HCT116 (cell line): ENCODE data around the gene CALML4. TPM values are rescaled to one million over a fixed set of nuclear protein-coding genes. Genes with fewer than 3 reads are reported as not detected.

Experiments
- ATAC-seq: fragments of 200-7000 bp; cut with Tn5 transposase; 2 replicates; pipeline ENCODE4 v1.9.1; 2020; ENCODE audit warnings: mild to moderate bottlenecking, moderate library complexity
- BruUV-seq: library from RNA; stranded (reverse); fragments of 400-500 nt; replicated peaks from 2 replicates; lab custom pipeline; 2021; lab: Mats Ljungman, UMichigan
- CTCF ChIA-PET: fragments of 300-600 bp; sonication (Branson Sonifier 250); formaldehyde crosslinking; loops from one replicate; lab custom pipeline; 2021; ENCODE audit warnings: antibody characterized with exemption; lab: Charles Lee
- POLR2A ChIA-PET: fragments of 300-600, 350-600 bp; sonication (Branson Sonifier 250); formaldehyde crosslinking; loops from one replicate; lab custom pipeline; 2021; ENCODE audit warnings: antibody characterized with exemption; lab: Charles Lee
- RAD21 ChIA-PET, 2 experiments: fragments of 300-600 bp; sonication (Branson Sonifier 250); formaldehyde crosslinking; loops; one replicate each; lab custom pipeline; 2023; ENCODE audit warnings: low total read pairs in 2 of 2; ENCODE audit not compliant: uncharacterized antibody in 2 of 2, unreplicated experiment in 2 of 2, low non-redundant PET in 1 of 2; lab: Charles Lee
- DNase-seq: peaks from one replicate; pipeline ENCODE4 v3.0.0-alpha.2; 2010; ENCODE audit warnings: low read depth, low spot score
- H2AFZ ChIP-seq: fragments of 200-600 bp; shearing (Covaris generic), sonication (generic); 2 replicates; pipeline ENCODE4 v1.6.1; 2017; ENCODE audit warnings: low read depth, mixed run types, mixed read lengths, antibody characterized with exemption, low read length; ENCODE audit not compliant: poor library complexity, severe bottlenecking
- H3K27ac ChIP-seq: 2 replicates; pipeline ENCODE4 v1.5.1; 2012; ENCODE audit warnings: low read depth, low read length
- H3K27me3 ChIP-seq: fragments of 200-600 bp; sonication (generic); 2 replicates; pipeline ENCODE4 v1.6.1; 2016; ENCODE audit warnings: mixed run types, low read length, mixed read lengths; ENCODE audit not compliant: insufficient read depth
- H3K36me3 ChIP-seq, 2 experiments: fragments of 200-500 bp in 1 of 2; fragments of 200-600 bp in 1 of 2; sonication (Bioruptor generic) in 1 of 2; sonication (generic) in 1 of 2; 2 replicates each; pipeline versions ENCODE4 v1.5.1 to v1.6.1; 2014 to 2016; ENCODE audit warnings: low read length in 2 of 2, inconsistent platforms in 1 of 2, mixed read lengths in 1 of 2, mixed run types in 1 of 2; ENCODE audit not compliant: insufficient read depth in 2 of 2, control insufficient read depth in 1 of 2
- H3K4me1 ChIP-seq, 2 experiments: fragments of 200-600 bp in 1 of 2; sonication (generic) in 1 of 2; 2 replicates each; pipeline versions ENCODE4 v1.5.1 to v1.6.1; 2012 to 2017; ENCODE audit warnings: low read length in 2 of 2, inconsistent platforms in 1 of 2, mild to moderate bottlenecking in 1 of 2, mixed read lengths in 1 of 2, mixed run types in 1 of 2, moderate library complexity in 1 of 2; ENCODE audit not compliant: insufficient read depth in 2 of 2, control insufficient read depth in 1 of 2
- H3K4me2 ChIP-seq: fragments of 200-600 bp; sonication (generic); 2 replicates; pipeline ENCODE4 v1.6.1; 2017; ENCODE audit warnings: mixed run types, low read length, mixed read lengths
- H3K4me3 ChIP-seq, 2 experiments: fragments of 200-600 bp in 1 of 2; sonication (generic) in 1 of 2; replicated peaks in 1 of 2; 2 replicates each; pipeline ENCODE4 v1.5.1; 2011 to 2016; ENCODE audit warnings: low read length in 2 of 2, control low read depth in 1 of 2, low read depth in 1 of 2, mild to moderate bottlenecking in 1 of 2, mixed read lengths in 1 of 2, mixed run types in 1 of 2
- H3K79me2 ChIP-seq: fragments of 200-600 bp; sonication (generic); 2 replicates; pipeline ENCODE4 v1.6.1; 2017; ENCODE audit warnings: mild to moderate bottlenecking, mixed run types, low read length, moderate library complexity, mixed read lengths; ENCODE audit not compliant: insufficient read depth
- H3K9ac ChIP-seq: fragments of 200-600 bp; sonication (generic); 2 replicates; pipeline ENCODE4 v1.6.1; 2016; ENCODE audit warnings: low read length, mixed read lengths
- H3K9me2 ChIP-seq: fragments of 200-600 bp; sonication (generic), shearing (Covaris generic); 2 replicates; pipeline ENCODE4 v1.6.1; 2017; ENCODE audit warnings: mixed run types, mild to moderate bottlenecking, moderate library complexity; ENCODE audit not compliant: insufficient read depth
- H3K9me3 ChIP-seq, 2 experiments: fragments of 200-500 bp in 1 of 2; fragments of 200-600 bp in 1 of 2; sonication (Bioruptor generic) in 1 of 2; sonication (generic) in 1 of 2; 2 replicates each; pipeline ENCODE4 v1.6.1; 2014 to 2017; ENCODE audit warnings: low read length in 2 of 2, mixed read lengths in 2 of 2, inconsistent platforms in 1 of 2, low read depth in 1 of 2, mild to moderate bottlenecking in 1 of 2, mixed run types in 1 of 2, moderate library complexity in 1 of 2; ENCODE audit not compliant: control insufficient read depth in 1 of 2, insufficient read depth in 1 of 2
- H4K20me1 ChIP-seq: fragments of 200-600 bp; sonication (generic), shearing (Covaris generic); 2 replicates; pipeline ENCODE4 v1.6.1; 2017; ENCODE audit warnings: mixed run types, mild to moderate bottlenecking, moderate library complexity; ENCODE audit not compliant: insufficient read depth
- ATF3 ChIP-seq: IDR thresholded peaks from 2 replicates; pipeline ENCODE4 v1.6.1; 2012
- CEBPB ChIP-seq: IDR thresholded peaks from 2 replicates; pipeline ENCODE4 v1.6.1; 2012; ENCODE audit warnings: low read depth
- CTCF ChIP-seq, 3 experiments: fragments of 200-600 bp in 1 of 3; sonication (generic) in 1 of 3; IDR thresholded peaks in 2 of 3; conservative IDR thresholded peaks in 1 of 3; 2 replicates each; pipeline ENCODE4 v1.5.1; 2012 to 2017; ENCODE audit warnings: low read depth in 2 of 3, low read length in 2 of 3, antibody characterized with exemption in 1 of 3, borderline replicate concordance in 1 of 3, control low read depth in 1 of 3, mild to moderate bottlenecking in 1 of 3, mixed read lengths in 1 of 3, mixed run types in 1 of 3, moderate library complexity in 1 of 3; ENCODE audit not compliant: insufficient read depth in 1 of 3
- EGR1 ChIP-seq: IDR thresholded peaks from 2 replicates; pipeline ENCODE4 v1.6.1; 2012; ENCODE audit warnings: low read depth
- ELF1 ChIP-seq: IDR thresholded peaks from 2 replicates; pipeline ENCODE4 v1.6.1; 2012; ENCODE audit warnings: low read depth, borderline replicate concordance
- EZH2 ChIP-seq: fragments of 200-600 bp; sonication (generic); IDR thresholded peaks from 2 replicates; pipeline ENCODE4 v1.6.1; 2017; ENCODE audit warnings: antibody characterized with exemption, mixed run types
- EZH2phosphoT487 ChIP-seq: fragments of 200-600 bp; IDR thresholded peaks from 2 replicates; pipeline ENCODE4 v1.6.1; 2018; ENCODE audit warnings: antibody characterized with exemption, borderline replicate concordance
- FOSL1 ChIP-seq: IDR thresholded peaks from 2 replicates; pipeline ENCODE4 v1.6.1; 2012; ENCODE audit warnings: low read depth
- JUND ChIP-seq: IDR thresholded peaks from 2 replicates; pipeline ENCODE4 v1.6.1; 2012
- MAX ChIP-seq: IDR thresholded peaks from 2 replicates; pipeline ENCODE4 v1.6.1; 2012
- POLR2A ChIP-seq: IDR thresholded peaks from 2 replicates; pipeline ENCODE4 v1.7.0; 2011; ENCODE audit warnings: borderline replicate concordance; ENCODE audit not compliant: insufficient read depth, insufficient read length; ENCODE audit errors: extremely low read depth
- POLR2AphosphoS5 ChIP-seq: IDR thresholded peaks from 2 replicates; pipeline ENCODE4 v1.6.1; 2011; ENCODE audit warnings: mild to moderate bottlenecking, low read depth, low read length, moderate library complexity
- RAD21 ChIP-seq: IDR thresholded peaks from 2 replicates; pipeline ENCODE4 v1.6.1; 2012; ENCODE audit warnings: low read depth, mild to moderate bottlenecking
- REST ChIP-seq: IDR thresholded peaks from 2 replicates; pipeline ENCODE4 v1.6.1; 2012; ENCODE audit warnings: low read depth
- SIN3A ChIP-seq: IDR thresholded peaks from 2 replicates; pipeline ENCODE4 v1.6.1; 2012; ENCODE audit warnings: low read depth
- SP1 ChIP-seq: IDR thresholded peaks from 2 replicates; pipeline ENCODE4 v1.6.1; 2012; ENCODE audit warnings: low read depth
- SRF ChIP-seq: IDR thresholded peaks from 2 replicates; pipeline ENCODE4 v1.6.1; 2012; ENCODE audit warnings: low read depth
- ZBTB33 ChIP-seq: IDR thresholded peaks from 2 replicates; pipeline ENCODE4 v1.6.1; 2011; ENCODE audit warnings: mild to moderate bottlenecking, low read length, moderate library complexity; ENCODE audit not compliant: insufficient replicate concordance; ENCODE audit errors: extremely low read depth
- ZFX ChIP-seq: fragments of 450-650 bp; IDR thresholded peaks from 2 replicates; pipeline ENCODE4 v1.6.1; 2017
- ZNF274 ChIP-seq: fragments of 200-500 bp; sonication (Bioruptor generic); IDR thresholded peaks from 2 replicates; pipeline ENCODE4 v1.6.1; 2014; ENCODE audit warnings: mild to moderate bottlenecking, low read depth, low read length, inconsistent platforms
- intact Hi-C: fragments of 100-400 bp; cut with micrococcal nuclease; formaldehyde crosslinking; loops from 2 replicates; pipeline ENCODE4 v1.10.0; 2022
- total RNA-seq: library from RNA; stranded (reverse); gene quantifications from one replicate; pipeline ENCODE4 v1.2.1, GENCODE V29; 2021; ENCODE audit not compliant: unreplicated experiment

Gene CALML4
- total RNA-seq, 1 experiment from 2014 or later: 8.5 TPM

GRCh38 chr15:68187559-68187958 is 17.6 kb downstream of the CALML4 start:
- ChIA-PET CTCF (no interaction called here), RAD21 (no interaction called here), POLR2A (no interaction called here)
- Histone ChIP-seq H3K9me3 (no peaks in the 10 kb centered on the region), H3K79me2 (no peaks in the 10 kb centered on the region), H3K4me3 (no peak overlapping the region), H3K9me2 (no peaks in the 10 kb centered on the region), H3K27ac (no peak overlapping the region), H3K4me1 (no peaks in the 10 kb centered on the region), H3K9ac (no peak overlapping the region), H3K4me2 (no peak overlapping the region), H4K20me1 (0 out of 2 replicates have a peak, but pooled peaks cover 2% of the 10 kb centered on the region), H3K36me3 (peaks cover 19 to 22% of the 10 kb centered on the region in 2 experiments; a peak in 3 of 4 replicates), H3K27me3 (no peaks in the 10 kb centered on the region), H2AFZ (no peak overlapping the region)
- ATAC-seq (no peak), DNase-seq (no peak)
- intact Hi-C loops: no loop called here
- no TSS peak for BruUV-seq
- TF ChIP-seq ATF3 (no peak), EZH2 (no peak), RAD21 (no peak), ZNF274 (no peak), CTCF (IDR thresholded peaks at IDR 0.05 in 2 of 3, conservative IDR thresholded peaks at IDR 0.05 in 1 of 3; ENCODE audit: borderline replicate concordance in 1 of 3, insufficient read depth in 1 of 3, low read depth in 2 of 3, low read length in 2 of 3) (no peak), POLR2AphosphoS5 (no peak), REST (no peak), POLR2A (no peak), ZBTB33 (no peak), ZFX (no peak), ELF1 (no peak), JUND (no peak), EGR1 (no peak), SP1 (no peak), SRF (no peak), SIN3A (no peak), CEBPB (no peak), EZH2phosphoT487 (no peak), MAX (no peak), FOSL1 (no peak)
